OCI-LY7 (cell line): ENCODE measurements around the gene CCDC33.

Source experiments
- EZH2phosphoT487 ChIP-seq: fragments of 200-600 bp; sonication (generic); IDR thresholded peaks from 2 replicates; pipeline ENCODE4 v1.6.1; 2018; ENCODE audit warnings: low read depth, borderline replicate concordance, mild to moderate bottlenecking, mixed run types, antibody characterized with exemption, low read length, moderate library complexity, mixed read lengths
- TF ChIP-seq, protein P1 (sequence below): fragments of 200-600 bp; sonication (generic); conservative IDR thresholded peaks from 2 replicates; pipeline ENCODE4 v1.5.1; 2014; ENCODE audit warnings: mild to moderate bottlenecking, antibody characterized with exemption, low read length, moderate library complexity, mixed read lengths

DNA sequence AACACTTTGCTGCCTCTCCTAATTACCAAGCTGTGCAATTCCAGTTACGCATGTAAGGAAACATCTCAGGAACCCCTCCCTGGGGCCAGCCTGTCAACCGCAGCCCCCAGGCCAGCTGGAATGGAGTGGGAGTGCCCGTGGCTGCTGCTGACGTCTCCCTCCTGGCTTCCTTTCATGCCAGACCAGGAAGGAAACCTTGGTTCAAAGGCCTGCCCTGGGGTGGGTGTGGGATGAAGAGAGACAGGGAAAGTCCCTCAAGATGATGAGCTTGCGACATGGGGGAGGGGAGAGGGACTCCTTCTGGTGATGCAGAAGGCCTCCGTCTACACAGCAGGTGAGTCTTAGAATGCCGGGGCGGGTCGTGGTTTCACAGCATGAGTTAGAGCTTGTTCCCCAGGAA, 142.7 kb downstream of the CCDC33 start:
- TF ChIP-seq, protein P1, sequence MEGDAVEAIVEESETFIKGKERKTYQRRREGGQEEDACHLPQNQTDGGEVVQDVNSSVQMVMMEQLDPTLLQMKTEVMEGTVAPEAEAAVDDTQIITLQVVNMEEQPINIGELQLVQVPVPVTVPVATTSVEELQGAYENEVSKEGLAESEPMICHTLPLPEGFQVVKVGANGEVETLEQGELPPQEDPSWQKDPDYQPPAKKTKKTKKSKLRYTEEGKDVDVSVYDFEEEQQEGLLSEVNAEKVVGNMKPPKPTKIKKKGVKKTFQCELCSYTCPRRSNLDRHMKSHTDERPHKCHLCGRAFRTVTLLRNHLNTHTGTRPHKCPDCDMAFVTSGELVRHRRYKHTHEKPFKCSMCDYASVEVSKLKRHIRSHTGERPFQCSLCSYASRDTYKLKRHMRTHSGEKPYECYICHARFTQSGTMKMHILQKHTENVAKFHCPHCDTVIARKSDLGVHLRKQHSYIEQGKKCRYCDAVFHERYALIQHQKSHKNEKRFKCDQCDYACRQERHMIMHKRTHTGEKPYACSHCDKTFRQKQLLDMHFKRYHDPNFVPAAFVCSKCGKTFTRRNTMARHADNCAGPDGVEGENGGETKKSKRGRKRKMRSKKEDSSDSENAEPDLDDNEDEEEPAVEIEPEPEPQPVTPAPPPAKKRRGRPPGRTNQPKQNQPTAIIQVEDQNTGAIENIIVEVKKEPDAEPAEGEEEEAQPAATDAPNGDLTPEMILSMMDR = no peak
- TF ChIP-seq EZH2phosphoT487 = no peak
